ENCODE results near the gene DHCR24.

DHCR24 gene

GRCh38 chr1:54850069-54850730, 36.8 kb downstream of the DHCR24 start:
- no peak overlapping the region for H3K4me3 ChIP-seq (replicated peaks; ENCODE audit: low read depth, low read length)
- DNase-seq (ENCODE audit: extremely low read depth, low read depth): no peak
- TF ChIP-seq CTCF (IDR thresholded peaks at IDR 0.05; ENCODE audit: low read depth, low read length, missing control alignments): no peak

DNA sequence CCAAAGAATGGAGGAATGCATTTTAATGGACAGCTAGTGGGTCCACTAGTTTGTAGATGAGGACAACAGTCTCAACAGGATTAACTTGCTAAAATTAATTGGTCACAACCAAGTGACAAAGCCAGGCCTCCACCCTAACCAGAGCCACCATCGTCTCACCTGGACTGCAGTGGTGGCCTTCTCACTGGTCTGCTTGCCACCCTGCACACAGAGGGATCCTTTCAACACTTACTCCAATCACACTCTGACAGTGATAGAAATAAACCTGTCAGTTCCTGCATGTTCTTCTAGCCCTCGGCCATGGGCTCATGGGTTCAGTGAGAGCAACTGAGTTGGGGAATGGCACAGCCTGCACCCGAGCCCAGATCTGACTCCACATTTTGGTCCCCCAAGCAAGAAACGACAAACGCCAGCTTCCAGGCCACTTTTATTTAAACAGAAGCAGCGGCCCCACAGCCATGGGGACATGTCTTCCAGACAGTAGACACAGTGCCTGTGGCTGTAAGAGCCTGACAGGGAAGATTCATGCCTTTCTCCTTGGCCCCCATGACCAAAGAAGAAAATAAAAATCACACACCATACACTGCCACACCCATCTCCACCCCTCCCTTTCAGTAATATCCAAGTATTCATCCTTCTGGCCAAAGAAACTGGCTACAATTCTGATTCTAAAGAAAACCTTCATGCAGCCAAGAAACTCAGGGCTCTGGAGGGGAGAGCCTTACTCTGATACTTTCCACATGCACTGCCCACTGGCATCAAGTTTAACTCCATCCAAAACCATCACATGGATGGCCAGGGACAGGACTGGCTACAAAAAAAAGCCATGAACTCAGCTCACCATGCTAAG, 37.6 kb downstream of the DHCR24 start:
- DNase-seq (ENCODE audit: extremely low read depth, low read depth): no peak
- no peak overlapping the region for H3K4me3 ChIP-seq (replicated peaks; ENCODE audit: low read depth, low read length)
- no peak for TF ChIP-seq CTCF (IDR thresholded peaks at IDR 0.05; ENCODE audit: low read depth, low read length, missing control alignments)

DNA sequence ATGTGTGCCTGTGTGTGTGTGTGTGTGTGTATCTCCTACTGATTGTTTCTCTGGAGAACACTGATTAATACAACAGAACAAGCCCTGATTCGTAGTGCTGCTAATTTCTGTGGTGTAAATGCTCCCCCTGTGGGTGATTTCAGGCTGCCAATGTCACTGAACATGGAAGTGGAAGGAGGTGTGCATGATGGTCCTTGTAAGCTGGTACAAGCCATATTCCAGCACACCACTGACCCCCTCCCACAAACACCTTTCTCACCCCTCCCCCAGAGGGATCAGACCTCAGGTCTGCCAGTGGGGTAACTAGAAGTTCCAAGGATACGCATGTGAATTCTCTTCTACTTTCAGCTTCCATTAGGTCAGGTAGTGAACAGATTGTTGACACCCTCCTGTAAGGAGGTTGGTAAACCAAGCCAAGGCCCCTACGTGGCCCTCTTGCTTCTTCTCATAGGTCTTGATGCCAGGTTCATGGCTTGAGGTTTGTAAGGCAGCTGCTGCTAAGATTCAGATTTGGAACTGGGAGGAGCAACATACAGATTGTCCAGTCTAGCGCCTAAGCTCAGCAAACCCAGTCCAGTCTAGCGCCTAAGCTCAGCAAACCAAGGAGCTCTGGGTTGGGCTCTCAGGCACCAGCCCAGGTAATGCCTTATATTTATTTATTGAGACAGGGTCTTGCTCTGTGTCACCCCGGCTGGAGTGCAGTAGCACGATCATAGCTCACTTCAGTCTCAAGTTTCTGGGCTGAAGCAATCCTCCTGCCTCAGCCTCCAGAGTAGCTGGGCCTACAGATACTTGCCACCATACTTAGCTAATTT, 38.7 kb downstream of the DHCR24 start:
- DNase-seq (ENCODE audit: extremely low read depth, low read depth): no peak
- TF ChIP-seq CTCF (IDR thresholded peaks at IDR 0.05; ENCODE audit: low read depth, low read length, missing control alignments): peak; percentile 7

DNA sequence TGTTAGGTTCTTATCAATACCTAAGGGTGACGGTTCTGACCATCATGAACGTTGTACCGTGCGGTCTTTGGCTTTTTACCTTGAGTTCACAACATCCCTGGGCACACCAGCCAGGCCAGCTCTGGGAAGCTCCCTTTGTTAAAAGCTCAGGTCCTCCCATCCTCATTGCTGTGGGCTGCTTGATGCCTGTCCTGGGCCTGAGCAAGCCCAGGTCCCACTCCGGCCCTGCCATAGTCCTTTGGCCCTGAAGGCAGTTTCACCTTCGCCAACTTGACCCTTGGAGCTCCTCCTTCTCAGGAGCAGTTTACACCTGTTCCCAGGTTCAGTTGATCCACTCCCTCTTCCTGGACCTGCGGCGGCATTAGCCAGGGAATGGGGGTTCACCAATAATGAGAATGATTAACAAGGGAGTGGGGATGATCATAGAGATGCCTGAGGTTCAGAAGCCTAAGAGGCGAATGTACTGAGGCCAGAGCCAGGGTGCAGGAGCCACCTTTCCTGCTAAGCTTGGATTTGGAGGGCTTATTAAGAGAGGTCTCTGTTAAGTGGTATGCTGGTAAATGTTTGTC, 40.2 kb downstream of the DHCR24 start:
- DNase-seq (ENCODE audit: extremely low read depth, low read depth): no peak
- no peak overlapping the region for H3K4me3 ChIP-seq (replicated peaks; ENCODE audit: low read depth, low read length)
- TF ChIP-seq CTCF (IDR thresholded peaks at IDR 0.05; ENCODE audit: low read depth, low read length, missing control alignments): no peak

More for the DNA sequence above, 38.7 kb downstream of the DHCR24 start:
- H3K4me3 ChIP-seq (replicated peaks; ENCODE audit: low read depth, low read length): no peak overlapping the region

- no peak for DNase-seq (ENCODE audit: extremely low read depth, low read depth)
- no peak for TF ChIP-seq CTCF (IDR thresholded peaks at IDR 0.05; ENCODE audit: low read depth, low read length, missing control alignments)
- H3K4me3 ChIP-seq (replicated peaks; ENCODE audit: low read depth, low read length): no peak overlapping the region
These were observed 40.7 kb downstream of the DHCR24 start for GRCh38 chr1:54846301-54846700.

GRCh38 chr1:54845772-54846171, 41.2 kb downstream of the DHCR24 start:
- DNase-seq (ENCODE audit: extremely low read depth, low read depth): no peak
- no peak overlapping the region for H3K4me3 ChIP-seq (replicated peaks; ENCODE audit: low read depth, low read length)
- no peak for TF ChIP-seq CTCF (IDR thresholded peaks at IDR 0.05; ENCODE audit: low read depth, low read length, missing control alignments)

Data from HFF-Myc (cell line).